ENCODE data around the gene IRF5.
"Not testable (repeated sequence)": the region's sequence is repeated elsewhere in the genome, so short reads cannot be mapped to it uniquely, and the experiment has no call there.

Gene IRF5

DNA sequence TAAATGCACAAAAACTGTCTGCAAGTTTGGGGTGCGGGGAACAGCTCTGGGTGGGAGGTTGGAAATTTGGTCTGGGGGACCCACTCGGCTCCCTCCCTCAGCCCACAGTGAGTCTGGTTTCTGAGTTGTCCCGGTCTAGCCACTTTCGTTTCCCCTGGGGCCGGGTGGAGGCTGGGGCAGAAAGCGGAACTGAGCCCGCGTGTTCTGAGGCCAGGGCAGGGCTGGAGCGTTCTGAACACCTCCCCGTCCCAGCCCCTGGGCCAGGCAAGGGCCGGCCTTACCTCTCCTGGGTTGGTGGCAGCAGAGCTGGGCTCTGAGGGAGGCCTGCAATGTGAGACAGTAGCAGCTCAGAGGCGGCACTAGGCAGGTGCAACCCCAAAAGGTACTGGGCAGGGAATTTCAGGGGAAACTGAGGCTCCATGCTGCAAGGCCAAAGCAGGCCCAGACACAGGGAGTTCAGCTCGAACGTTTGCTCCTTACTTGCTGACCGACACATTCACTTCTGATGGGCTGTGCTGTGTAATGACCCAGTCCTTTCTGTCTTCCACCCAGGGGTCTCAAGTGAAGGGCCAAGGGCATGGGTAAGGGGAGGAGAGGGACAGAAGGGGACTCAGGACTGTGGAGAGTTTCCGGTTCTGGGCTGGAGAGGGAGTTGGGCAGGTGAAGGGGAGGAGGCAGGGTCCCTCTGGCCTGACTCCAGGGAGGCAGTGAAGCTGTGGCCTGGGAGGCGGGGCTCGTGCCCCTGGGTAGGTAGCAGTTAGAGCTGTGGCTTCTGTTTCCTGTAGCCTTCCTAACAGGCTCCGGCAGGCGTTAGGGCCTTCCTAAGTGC lies 3.0 kb downstream of the IRF5 start:
- peak; percentile 30 for DNase-seq

- DNase-seq = no peak
Observed at GRCh38 chr7:128941323-128941890, 3.7 kb downstream of the IRF5 start.

DNA sequence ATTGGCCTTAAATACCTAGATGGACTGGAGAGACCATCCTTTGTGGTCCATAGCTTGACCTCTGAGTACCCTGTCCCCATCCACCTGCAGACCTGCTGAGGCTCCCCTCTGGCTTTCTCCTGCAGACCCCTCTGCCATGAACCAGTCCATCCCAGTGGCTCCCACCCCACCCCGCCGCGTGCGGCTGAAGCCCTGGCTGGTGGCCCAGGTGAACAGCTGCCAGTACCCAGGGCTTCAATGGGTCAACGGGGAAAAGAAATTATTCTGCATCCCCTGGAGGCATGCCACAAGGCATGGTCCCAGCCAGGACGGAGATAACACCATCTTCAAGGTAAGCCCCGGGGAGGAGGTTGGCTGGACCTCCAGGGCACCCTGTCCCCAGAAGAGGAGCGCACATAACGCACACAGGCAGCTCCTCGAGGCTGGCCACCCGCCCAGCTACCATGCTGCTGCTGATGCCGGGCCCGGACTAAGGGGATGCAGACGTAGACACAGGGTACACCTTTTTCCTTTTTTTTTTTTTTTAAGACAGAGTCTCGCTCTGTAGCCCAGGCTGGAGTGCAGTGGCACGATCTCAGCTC lies 4.3 kb downstream of the IRF5 start:
- no peak for DNase-seq

DNA sequence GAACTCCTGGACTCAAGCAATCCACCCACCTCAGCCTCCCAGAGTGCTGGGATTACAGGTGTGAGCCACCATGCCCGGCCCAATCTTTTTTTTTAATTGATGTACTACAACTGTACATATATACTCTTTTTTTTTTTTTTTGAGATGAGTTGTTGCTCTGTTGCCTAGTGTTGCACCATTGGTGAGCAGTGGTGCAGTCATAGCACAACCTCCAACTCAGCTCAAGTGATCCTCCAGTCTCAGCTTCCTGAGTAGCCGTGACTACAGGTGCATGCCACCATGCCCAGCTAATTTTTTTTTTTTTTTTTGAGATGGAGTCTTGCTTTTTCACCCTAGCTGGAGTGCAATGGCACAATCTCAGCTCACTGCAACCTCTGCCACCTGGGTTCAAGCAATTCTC lies 5.5 kb downstream of the IRF5 start:
- not testable (repeated sequence) for DNase-seq

GRCh38 chr7:128944487-128945236 lies 6.9 kb downstream of the IRF5 start:
- DNase-seq = no peak

DNA sequence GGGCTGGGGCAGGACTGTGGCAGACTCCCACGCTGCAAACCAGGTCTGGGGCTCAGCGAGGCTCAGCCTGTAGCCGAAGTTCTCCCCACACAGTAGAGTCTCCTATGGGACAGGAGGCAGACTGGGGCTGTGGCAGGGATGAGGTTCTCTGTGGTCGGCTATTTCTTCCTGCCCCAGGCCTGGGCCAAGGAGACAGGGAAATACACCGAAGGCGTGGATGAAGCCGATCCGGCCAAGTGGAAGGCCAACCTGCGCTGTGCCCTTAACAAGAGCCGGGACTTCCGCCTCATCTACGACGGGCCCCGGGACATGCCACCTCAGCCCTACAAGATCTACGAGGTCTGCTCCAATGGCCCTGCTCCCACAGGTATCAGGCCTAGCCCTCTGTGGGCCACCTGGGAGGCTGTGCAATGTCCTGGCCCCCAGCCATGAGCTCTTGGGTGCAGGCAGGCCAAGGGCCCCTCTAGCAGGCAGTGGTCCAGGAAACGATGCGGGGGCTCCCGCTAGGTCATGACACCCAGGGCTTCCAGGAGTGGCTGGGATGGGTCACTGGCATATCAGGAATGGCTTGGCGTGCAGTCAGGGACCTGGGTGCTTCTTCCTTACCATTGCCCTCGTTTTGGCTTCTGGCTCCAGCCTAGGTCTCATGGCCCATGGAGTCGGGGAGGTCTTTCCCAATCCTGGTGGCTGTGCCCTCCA lies 8.1 kb downstream of the IRF5 start:
- no peak for DNase-seq

- DNase-seq = no peak
Observed at GRCh38 chr7:128946936-128947830, 9.5 kb downstream of the IRF5 start.

DNA sequence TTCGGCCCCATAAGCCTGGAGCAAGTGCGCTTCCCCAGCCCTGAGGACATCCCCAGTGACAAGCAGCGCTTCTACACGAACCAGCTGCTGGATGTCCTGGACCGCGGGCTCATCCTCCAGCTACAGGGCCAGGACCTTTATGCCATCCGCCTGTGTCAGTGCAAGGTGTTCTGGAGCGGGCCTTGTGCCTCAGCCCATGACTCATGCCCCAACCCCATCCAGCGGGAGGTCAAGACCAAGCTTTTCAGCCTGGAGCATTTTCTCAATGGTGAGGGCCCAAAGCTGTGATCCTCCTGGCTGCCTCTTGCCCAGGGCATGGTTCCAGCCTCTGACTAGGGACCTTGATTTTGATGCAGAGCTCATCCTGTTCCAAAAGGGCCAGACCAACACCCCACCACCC lies 10.1 kb downstream of the IRF5 start:
- no peak for DNase-seq

- DNase-seq = no peak
Observed at GRCh38 chr7:128948312-128948973, 10.7 kb downstream of the IRF5 start.

GRCh38 chr7:128948976-128949760 lies 11.4 kb downstream of the IRF5 start:
- DNase-seq = no peak

DNA sequence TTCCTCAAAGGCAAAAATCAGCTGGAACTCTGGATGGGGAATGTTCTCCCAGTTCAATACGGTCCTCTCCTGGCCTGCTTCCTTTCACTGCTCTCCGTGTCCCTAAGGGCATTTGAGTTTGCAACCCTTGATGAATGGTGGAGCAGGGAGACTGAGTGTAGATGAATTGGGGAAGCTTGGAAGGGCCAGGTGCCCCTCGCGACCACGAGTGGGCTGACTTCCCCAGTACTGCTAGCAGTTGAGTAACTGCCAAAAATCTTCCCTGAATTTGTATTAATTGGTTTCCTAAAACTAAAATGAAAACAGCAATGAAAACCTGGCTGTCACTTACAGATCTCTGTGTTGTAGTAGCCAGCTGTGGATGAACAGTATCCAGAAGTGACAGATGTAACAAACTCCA lies 13.6 kb downstream of the IRF5 start:
- DNase-seq = no peak

- no peak for DNase-seq
Observed at GRCh38 chr7:128954150-128954549, 16.4 kb downstream of the IRF5 start.

DNA sequence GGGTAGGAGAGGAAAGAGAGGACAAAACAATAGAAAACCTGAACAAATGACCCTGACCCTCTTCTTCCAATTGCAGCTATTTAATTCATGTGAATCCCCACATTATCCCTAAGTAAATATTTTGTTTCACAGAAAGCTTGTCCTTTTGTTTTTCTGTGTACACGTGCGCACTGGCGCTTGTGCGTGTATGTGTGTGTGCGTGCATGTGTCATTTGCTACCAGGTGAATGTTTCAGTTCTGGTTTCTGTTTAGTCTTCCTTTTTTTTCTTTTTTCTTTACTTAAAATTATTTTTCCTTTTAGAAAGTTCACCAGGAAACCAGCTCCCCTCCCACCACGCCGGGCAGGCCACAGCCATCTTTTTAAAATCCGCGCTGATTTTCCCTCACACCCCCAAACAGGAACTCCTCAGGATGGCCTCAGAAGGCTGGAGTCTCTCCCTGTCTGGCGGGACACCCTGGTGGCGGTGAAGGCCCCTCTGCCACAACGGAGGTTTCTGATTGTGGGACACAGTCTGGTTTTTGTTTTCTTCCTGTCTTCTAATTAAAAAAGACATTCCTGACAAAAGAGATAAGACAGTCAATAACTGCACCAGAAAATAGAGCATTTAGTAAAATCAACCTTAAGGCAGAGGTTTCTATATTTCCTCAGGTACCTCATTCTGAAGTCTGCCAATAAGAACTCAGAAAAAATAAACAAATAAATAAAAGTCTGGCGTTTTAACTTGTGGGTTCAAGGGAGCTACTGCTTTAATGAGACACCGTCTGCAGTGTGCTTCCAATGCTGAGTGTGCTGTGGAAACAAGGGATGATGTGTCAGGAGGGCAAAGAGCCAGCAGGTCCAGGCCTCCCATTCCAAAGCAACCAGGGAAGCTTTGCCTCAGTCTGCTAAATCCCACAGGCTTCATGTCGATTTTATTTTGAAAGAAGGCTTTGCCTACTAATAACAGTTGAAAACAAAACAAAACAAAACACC lies 17.4 kb downstream of the IRF5 start:
- no peak for DNase-seq

DNA sequence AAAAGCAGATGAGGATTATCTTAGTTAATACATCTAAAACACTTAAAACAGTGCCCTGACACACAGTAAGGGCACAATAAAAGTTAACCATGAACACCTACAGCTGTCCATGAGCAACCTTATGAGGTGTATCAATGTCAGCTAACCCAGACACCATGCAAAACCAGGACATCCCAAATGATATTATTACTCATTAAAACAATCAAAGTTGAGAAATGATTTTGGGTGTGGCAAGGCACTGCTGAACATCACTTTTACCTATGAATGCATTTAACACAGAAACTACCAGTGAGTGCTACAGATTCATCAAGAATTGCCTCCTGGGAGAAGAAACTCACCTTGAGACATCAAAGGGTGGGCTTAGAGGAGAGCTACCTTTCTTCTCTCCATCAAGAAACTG lies 18.3 kb downstream of the IRF5 start:
- no peak for DNase-seq

DNA sequence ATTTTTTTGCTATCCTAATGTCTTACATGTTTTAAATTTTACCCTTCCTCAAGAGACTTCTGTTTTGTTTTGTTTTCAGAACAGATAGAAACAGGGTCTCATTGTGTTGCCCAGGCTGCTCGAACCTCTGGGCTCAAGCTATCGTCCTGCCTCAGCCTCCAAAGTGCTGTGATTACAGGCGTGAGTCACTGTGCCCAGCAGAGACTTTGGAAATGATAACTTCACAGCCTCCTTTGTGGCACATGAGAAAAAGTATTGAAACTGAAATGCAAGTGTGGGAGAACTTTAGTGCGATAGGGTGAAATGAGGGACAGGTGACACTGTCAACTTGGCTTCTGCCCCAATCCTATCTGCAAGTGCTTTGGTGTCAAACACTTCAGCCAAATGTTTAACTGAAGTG lies 21.6 kb downstream of the IRF5 start:
- DNase-seq = no peak

GRCh38 chr7:128961030-128961659 lies 23.4 kb downstream of the IRF5 start:
- DNase-seq = no peak

- DNase-seq = no peak
Observed at GRCh38 chr7:128962899-128963298, 25.2 kb downstream of the IRF5 start.

- DNase-seq = peak; percentile 6
Observed at GRCh38 chr7:128963327-128963757, 25.6 kb downstream of the IRF5 start.

- no peak for DNase-seq
Observed at GRCh38 chr7:128968624-128969023, 30.9 kb downstream of the IRF5 start.

All from CD4-positive, alpha-beta T cell treated with Interleukin-17A for 1 hour (primary cell).